GM18907 (cell line): ENCODE measurements around the gene FBXL2.
A peak's percentile ranks its signal among the peaks of the same experiment; 100 is the strongest.
"Not testable (repeated sequence)": the region's sequence is repeated elsewhere in the genome, so short reads cannot be mapped to it uniquely, and the experiment has no call there.

Source experiments
- ATAC-seq: cut with Tn5 transposase; IDR thresholded peaks from one replicate; pipeline ENCODE4 v1.9.1; 2021; ENCODE audit warnings: mild to moderate bottlenecking, moderate library complexity; ENCODE audit not compliant: unreplicated experiment

FBXL2 gene

GRCh38 chr3:33314993-33315392, 37.8 kb downstream of the FBXL2 start:
- no peak for ATAC-seq

GRCh38 chr3:33315826-33316225, 38.6 kb downstream of the FBXL2 start:
- no peak for ATAC-seq

GRCh38 chr3:33317963-33318709, 40.9 kb downstream of the FBXL2 start:
- no peak for ATAC-seq

GRCh38 chr3:33318710-33319380, 41.6 kb downstream of the FBXL2 start:
- ATAC-seq, result no peak

- no peak for ATAC-seq
Observed at GRCh38 chr3:33322412-33322811, 45.2 kb downstream of the FBXL2 start.

- no peak for ATAC-seq
Observed at GRCh38 chr3:33331414-33331813, 54.2 kb downstream of the FBXL2 start.

- ATAC-seq, result no peak
Observed at GRCh38 chr3:33334364-33334763, 57.1 kb downstream of the FBXL2 start.

GRCh38 chr3:33338936-33339465, 61.8 kb downstream of the FBXL2 start:
- not testable (repeated sequence) for ATAC-seq

GRCh38 chr3:33339758-33340157, 62.5 kb downstream of the FBXL2 start:
- ATAC-seq, result no peak

- ATAC-seq, result no peak
Observed at GRCh38 chr3:33355611-33356010, 78.4 kb downstream of the FBXL2 start.

GRCh38 chr3:33358172-33358781, 81.0 kb downstream of the FBXL2 start:
- ATAC-seq, result no peak

- ATAC-seq, result no peak
Observed at GRCh38 chr3:33360136-33360825, 83.0 kb downstream of the FBXL2 start.

- no peak for ATAC-seq
Observed at GRCh38 chr3:33363113-33363800, 86.0 kb downstream of the FBXL2 start.

GRCh38 chr3:33364060-33364459, 86.8 kb downstream of the FBXL2 start:
- no peak for ATAC-seq

- ATAC-seq, result no peak
Observed at GRCh38 chr3:33364531-33365128, 87.4 kb downstream of the FBXL2 start.

GRCh38 chr3:33372218-33373081, 95.2 kb downstream of the FBXL2 start:
- peak; percentile 64 for ATAC-seq

GRCh38 chr3:33373082-33373437, 95.8 kb downstream of the FBXL2 start:
- ATAC-seq, result no peak

- no peak for ATAC-seq
Observed at GRCh38 chr3:33377489-33377888, 100.2 kb downstream of the FBXL2 start.

GRCh38 chr3:33377931-33378330, 100.7 kb downstream of the FBXL2 start:
- ATAC-seq, result no peak
